K562 (cell line): ENCODE measurements around the gene PARK7. TPM values are rescaled to one million over a fixed set of nuclear protein-coding genes. Genes with fewer than 3 reads are reported as not detected.

ENCODE experiments used
- ASH1L ChIP-seq: fragments of 450-650 bp; IDR thresholded peaks from 2 replicates; pipeline ENCODE4 v1.6.1; 2018; ENCODE audit warnings: borderline replicate concordance, mild to moderate bottlenecking, low read depth; ENCODE audit not compliant: partially characterized antibody
- EP300 ChIP-seq: IDR thresholded peaks from 2 replicates; pipeline ENCODE4 v1.6.1; 2012; ENCODE audit warnings: low read length, improper control_type of control experiment
- FOSL1 ChIP-seq: fragments of 200-800 bp; sonication (Bioruptor generic); conservative IDR thresholded peaks from 2 replicates; pipeline ENCODE4 v1.6.1; 2016; ENCODE audit warnings: missing genetic modification characterization, missing compliant biosample characterization
- MAFK ChIP-seq: IDR thresholded peaks from 2 replicates; pipeline ENCODE4 v1.6.1; 2011; ENCODE audit warnings: low read length, improper control_type of control experiment
- MAZ ChIP-seq, 2 experiments: fragments of 450-650 bp in 1 of 2; sonication (generic) in 1 of 2; formaldehyde crosslinking; IDR thresholded peaks in 1 of 2; conservative IDR thresholded peaks in 1 of 2; 2 replicates each; pipeline versions ENCODE4 v1.4.0 to v1.5.0; 2020; ENCODE audit warnings: mild to moderate bottlenecking in 1 of 2, missing genetic modification reagents in 1 of 2
- POU5F1 ChIP-seq: fragments of 150-350 bp; IDR thresholded peaks from 2 replicates; pipeline ENCODE4 v1.6.1; 2014; ENCODE audit warnings: borderline replicate concordance, low read length, low read depth, mild to moderate bottlenecking; ENCODE audit not compliant: partially characterized antibody
- RHOXF2B ChIP-seq: fragments of 250-450 bp; sonication (Bioruptor Pico); conservative IDR thresholded peaks from 2 replicates; pipeline ENCODE4 v1.5.1; 2021
- SP2 ChIP-seq: IDR thresholded peaks from 2 replicates; pipeline ENCODE4 v1.6.1; 2011; ENCODE audit warnings: mild to moderate bottlenecking, low read depth, low read length, moderate library complexity; ENCODE audit not compliant: poor library complexity, severe bottlenecking; ENCODE audit errors: extremely low read depth
- ZBTB1 ChIP-seq: sonication (generic); formaldehyde crosslinking; IDR thresholded peaks from 2 replicates; pipeline ENCODE4 v1.8.1; 2023; ENCODE audit warnings: missing genetic modification reagents, low read depth, mild to moderate bottlenecking, borderline replicate concordance
- ZNF165 ChIP-seq: fragments of 250-450 bp; sonication (Bioruptor Pico); IDR thresholded peaks from 2 replicates; pipeline ENCODE4 v1.4.0; 2020; ENCODE audit warnings: borderline replicate concordance
- ZNF699 ChIP-seq: fragments of 250-450 bp; sonication (Bioruptor Pico); IDR thresholded peaks from 2 replicates; pipeline ENCODE4 v1.8.0; 2021; ENCODE audit warnings: mild to moderate bottlenecking, moderate library complexity; ENCODE audit not compliant: insufficient replicate concordance
- ZZZ3 ChIP-seq: fragments of 450-650 bp; IDR thresholded peaks from 2 replicates; pipeline ENCODE4 v1.6.1; 2016; ENCODE audit warnings: antibody characterized with exemption, mild to moderate bottlenecking, moderate library complexity
- polyA plus RNA-seq, 8 experiments: library from polyadenylated mRNA; depleted of rRNA in 4 of 8; stranded (reverse) in 5 of 8; unstranded in 3 of 8; fragments of >200 nt; fragmentation: Nextera tagmentation in 2 of 8; fragmentation: Illumina TruSeq in 1 of 8; extraction: Ambion mirVana in 2 of 8; extraction: Trizol in 1 of 8; gene quantifications; 2 replicates each; pipeline versions ENCODE4 v1.2.1 to v1.2.3, GENCODE V29; 2011 to 2014; ENCODE audit warnings: inconsistent platforms in 1 of 8, missing spikeins in 1 of 8
- total RNA-seq, 7 experiments: library from RNA; depleted of rRNA in 6 of 7; stranded (reverse); fragments of >200 nt in 6 of 7; fragmentation: Illumina TruSeq in 2 of 7; extraction: Trizol in 2 of 7; gene quantifications; 2 replicates each; pipeline versions ENCODE4 v1.2.1 to v1.2.3, GENCODE V29; 2011 to 2021; ENCODE audit warnings: low replicate concordance in 1 of 7
- TF ChIP-seq, protein P1 (sequence below): fragments of 450-650 bp; IDR thresholded peaks from 2 replicates; pipeline ENCODE4 v1.6.1; 2016
- TF ChIP-seq, protein P2 (sequence below), 3 experiments: fragments of 200-800 bp in 1 of 3; fragments of 250-450 bp in 1 of 3; fragments of 450-650 bp in 1 of 3; sonication (Bioruptor Pico) in 1 of 3; sonication (Bioruptor generic) in 1 of 3; formaldehyde crosslinking in 1 of 3; IDR thresholded peaks; 2 replicates each; pipeline versions ENCODE4 v1.6.1 to v1.8.0; 2016 to 2022; ENCODE audit warnings: mild to moderate bottlenecking in 2 of 3, missing genetic modification characterization in 2 of 3, missing compliant biosample characterization in 1 of 3, moderate library complexity in 1 of 3
- TF ChIP-seq, protein P3 (sequence below): sonication (generic); formaldehyde crosslinking; IDR thresholded peaks from 2 replicates; pipeline ENCODE4 v1.8.0; 2022; ENCODE audit warnings: mild to moderate bottlenecking, missing genetic modification reagents
- TF ChIP-seq, protein P4 (sequence below): sonication (generic); formaldehyde crosslinking; IDR thresholded peaks from 2 replicates; pipeline ENCODE4 v1.8.1; 2022; ENCODE audit warnings: missing genetic modification reagents

Gene PARK7
- total and polyA plus RNA-seq, 9 of the 15 experiments (the other 6 are each of a cell fraction or from before 2014, with no cell fraction given): 374 to 1,298 (median 484) TPM

DNA sequence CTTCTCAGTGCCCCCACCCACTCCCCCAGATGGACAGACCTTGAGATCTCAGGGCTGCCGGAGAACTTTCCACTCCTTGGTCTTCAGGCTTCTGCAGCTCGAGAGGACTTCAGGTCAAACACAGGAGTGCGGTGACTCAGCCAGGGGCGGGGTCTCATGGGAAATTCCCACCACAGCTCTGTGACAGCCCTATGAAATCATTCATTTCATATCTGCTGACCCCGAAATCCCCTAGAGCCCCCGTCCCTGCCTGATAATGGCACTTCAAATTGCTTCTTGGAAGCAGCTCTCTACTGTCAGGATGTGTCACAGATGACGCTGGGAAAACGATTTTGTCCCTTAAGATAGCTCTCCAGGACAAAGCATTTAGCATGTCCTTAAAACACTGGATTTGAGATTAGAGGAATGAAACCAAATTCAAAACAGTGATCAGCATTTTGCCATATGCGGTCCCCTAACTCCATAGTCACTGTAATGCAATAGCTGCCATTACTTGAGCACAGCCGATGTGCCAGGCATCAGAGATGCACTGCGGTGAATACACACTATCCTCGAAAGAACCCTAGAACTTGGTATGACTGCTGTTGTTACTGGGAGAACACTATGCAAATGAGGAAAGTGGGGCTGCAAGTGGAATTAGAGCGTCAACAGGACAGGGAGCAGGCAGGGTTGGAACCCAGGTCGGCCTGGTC is 20.6 kb upstream of the PARK7 start, which contains the start of gene TNFRSF9 (continued):
- TF ChIP-seq, protein P1, sequence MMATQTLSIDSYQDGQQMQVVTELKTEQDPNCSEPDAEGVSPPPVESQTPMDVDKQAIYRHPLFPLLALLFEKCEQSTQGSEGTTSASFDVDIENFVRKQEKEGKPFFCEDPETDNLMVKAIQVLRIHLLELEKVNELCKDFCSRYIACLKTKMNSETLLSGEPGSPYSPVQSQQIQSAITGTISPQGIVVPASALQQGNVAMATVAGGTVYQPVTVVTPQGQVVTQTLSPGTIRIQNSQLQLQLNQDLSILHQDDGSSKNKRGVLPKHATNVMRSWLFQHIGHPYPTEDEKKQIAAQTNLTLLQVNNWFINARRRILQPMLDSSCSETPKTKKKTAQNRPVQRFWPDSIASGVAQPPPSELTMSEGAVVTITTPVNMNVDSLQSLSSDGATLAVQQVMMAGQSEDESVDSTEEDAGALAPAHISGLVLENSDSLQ: peak; percentile 31
- TF ChIP-seq RHOXF2B (CRISPR knock-in tag) (no peak), ZNF699 (CRISPR knock-in tag) (no peak), MAFK (0 out of 2 replicates have a peak, but pooled peaks have one; percentile 6), FOSL1 (tag) (peak; percentile 70; the same call in 1 of the 2 replicates), EP300 (peak; percentile 45; the same call in 1 of the 2 replicates), ASH1L (no peak), ZBTB1 (no peak), ZNF165 (no peak), ZZZ3 (no peak), POU5F1 (no peak), MAZ (CRISPR knock-in tag; conservative IDR thresholded peaks at IDR 0.05 in 1 of 2, IDR thresholded peaks at IDR 0.05 in 1 of 2) (no peak), SP2 (no peak)
- TF ChIP-seq, protein P2, sequence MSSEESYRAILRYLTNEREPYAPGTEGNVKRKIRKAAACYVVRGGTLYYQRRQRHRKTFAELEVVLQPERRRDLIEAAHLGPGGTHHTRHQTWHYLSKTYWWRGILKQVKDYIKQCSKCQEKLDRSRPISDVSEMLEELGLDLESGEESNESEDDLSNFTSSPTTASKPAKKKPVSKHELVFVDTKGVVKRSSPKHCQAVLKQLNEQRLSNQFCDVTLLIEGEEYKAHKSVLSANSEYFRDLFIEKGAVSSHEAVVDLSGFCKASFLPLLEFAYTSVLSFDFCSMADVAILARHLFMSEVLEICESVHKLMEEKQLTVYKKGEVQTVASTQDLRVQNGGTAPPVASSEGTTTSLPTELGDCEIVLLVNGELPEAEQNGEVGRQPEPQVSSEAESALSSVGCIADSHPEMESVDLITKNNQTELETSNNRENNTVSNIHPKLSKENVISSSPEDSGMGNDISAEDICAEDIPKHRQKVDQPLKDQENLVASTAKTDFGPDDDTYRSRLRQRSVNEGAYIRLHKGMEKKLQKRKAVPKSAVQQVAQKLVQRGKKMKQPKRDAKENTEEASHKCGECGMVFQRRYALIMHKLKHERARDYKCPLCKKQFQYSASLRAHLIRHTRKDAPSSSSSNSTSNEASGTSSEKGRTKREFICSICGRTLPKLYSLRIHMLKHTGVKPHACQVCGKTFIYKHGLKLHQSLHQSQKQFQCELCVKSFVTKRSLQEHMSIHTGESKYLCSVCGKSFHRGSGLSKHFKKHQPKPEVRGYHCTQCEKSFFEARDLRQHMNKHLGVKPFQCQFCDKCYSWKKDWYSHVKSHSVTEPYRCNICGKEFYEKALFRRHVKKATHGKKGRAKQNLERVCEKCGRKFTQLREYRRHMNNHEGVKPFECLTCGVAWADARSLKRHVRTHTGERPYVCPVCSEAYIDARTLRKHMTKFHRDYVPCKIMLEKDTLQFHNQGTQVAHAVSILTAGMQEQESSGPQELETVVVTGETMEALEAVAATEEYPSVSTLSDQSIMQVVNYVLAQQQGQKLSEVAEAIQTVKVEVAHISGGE (CRISPR knock-in tag; IDR thresholded peaks at IDR 0.05): no peak
- TF ChIP-seq, protein P3, sequence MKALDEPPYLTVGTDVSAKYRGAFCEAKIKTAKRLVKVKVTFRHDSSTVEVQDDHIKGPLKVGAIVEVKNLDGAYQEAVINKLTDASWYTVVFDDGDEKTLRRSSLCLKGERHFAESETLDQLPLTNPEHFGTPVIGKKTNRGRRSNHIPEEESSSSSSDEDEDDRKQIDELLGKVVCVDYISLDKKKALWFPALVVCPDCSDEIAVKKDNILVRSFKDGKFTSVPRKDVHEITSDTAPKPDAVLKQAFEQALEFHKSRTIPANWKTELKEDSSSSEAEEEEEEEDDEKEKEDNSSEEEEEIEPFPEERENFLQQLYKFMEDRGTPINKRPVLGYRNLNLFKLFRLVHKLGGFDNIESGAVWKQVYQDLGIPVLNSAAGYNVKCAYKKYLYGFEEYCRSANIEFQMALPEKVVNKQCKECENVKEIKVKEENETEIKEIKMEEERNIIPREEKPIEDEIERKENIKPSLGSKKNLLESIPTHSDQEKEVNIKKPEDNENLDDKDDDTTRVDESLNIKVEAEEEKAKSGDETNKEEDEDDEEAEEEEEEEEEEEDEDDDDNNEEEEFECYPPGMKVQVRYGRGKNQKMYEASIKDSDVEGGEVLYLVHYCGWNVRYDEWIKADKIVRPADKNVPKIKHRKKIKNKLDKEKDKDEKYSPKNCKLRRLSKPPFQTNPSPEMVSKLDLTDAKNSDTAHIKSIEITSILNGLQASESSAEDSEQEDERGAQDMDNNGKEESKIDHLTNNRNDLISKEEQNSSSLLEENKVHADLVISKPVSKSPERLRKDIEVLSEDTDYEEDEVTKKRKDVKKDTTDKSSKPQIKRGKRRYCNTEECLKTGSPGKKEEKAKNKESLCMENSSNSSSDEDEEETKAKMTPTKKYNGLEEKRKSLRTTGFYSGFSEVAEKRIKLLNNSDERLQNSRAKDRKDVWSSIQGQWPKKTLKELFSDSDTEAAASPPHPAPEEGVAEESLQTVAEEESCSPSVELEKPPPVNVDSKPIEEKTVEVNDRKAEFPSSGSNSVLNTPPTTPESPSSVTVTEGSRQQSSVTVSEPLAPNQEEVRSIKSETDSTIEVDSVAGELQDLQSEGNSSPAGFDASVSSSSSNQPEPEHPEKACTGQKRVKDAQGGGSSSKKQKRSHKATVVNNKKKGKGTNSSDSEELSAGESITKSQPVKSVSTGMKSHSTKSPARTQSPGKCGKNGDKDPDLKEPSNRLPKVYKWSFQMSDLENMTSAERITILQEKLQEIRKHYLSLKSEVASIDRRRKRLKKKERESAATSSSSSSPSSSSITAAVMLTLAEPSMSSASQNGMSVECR (CRISPR knock-in tag): no peak
- TF ChIP-seq, protein P4, sequence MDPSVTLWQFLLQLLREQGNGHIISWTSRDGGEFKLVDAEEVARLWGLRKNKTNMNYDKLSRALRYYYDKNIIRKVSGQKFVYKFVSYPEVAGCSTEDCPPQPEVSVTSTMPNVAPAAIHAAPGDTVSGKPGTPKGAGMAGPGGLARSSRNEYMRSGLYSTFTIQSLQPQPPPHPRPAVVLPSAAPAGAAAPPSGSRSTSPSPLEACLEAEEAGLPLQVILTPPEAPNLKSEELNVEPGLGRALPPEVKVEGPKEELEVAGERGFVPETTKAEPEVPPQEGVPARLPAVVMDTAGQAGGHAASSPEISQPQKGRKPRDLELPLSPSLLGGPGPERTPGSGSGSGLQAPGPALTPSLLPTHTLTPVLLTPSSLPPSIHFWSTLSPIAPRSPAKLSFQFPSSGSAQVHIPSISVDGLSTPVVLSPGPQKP (CRISPR knock-in tag): no peak
